HL-60 (cell line): ENCODE measurements around the gene GSTM1.

Source experiments
- CTCF ChIP-seq: IDR thresholded peaks from one replicate; pipeline ENCODE4 v1.5.1; 2011; ENCODE audit warnings: low read length, control low read depth, inconsistent platforms; ENCODE audit not compliant: insufficient read depth
- GABPA ChIP-seq: IDR thresholded peaks from 2 replicates; pipeline ENCODE4 v1.6.1; 2012; ENCODE audit warnings: low read depth
- POLR2AphosphoS5 ChIP-seq: IDR thresholded peaks from 2 replicates; pipeline ENCODE4 v1.6.1; 2012; ENCODE audit warnings: low read depth
- REST ChIP-seq: IDR thresholded peaks from 2 replicates; pipeline ENCODE4 v1.6.1; 2012; ENCODE audit warnings: low read depth; ENCODE audit not compliant: insufficient replicate concordance
- SPI1 ChIP-seq: IDR thresholded peaks from 2 replicates; pipeline ENCODE4 v1.6.1; 2012; ENCODE audit warnings: low read depth, mild to moderate bottlenecking, borderline replicate concordance

GRCh38 chr1:109671067-109671466 is 16.6 kb upstream of the GSTM1 start:
- TF ChIP-seq REST (no peak), CTCF (no peak), POLR2AphosphoS5 (no peak), GABPA (no peak), SPI1 (no peak)
